ENCODE results near the gene NHERF2. TPM values are rescaled to one million over a fixed set of nuclear protein-coding genes. Genes with fewer than 3 reads are reported as not detected.

NHERF2 gene
- total RNA-seq, 1 experiment from 2014 or later, result 104 TPM

DNA sequence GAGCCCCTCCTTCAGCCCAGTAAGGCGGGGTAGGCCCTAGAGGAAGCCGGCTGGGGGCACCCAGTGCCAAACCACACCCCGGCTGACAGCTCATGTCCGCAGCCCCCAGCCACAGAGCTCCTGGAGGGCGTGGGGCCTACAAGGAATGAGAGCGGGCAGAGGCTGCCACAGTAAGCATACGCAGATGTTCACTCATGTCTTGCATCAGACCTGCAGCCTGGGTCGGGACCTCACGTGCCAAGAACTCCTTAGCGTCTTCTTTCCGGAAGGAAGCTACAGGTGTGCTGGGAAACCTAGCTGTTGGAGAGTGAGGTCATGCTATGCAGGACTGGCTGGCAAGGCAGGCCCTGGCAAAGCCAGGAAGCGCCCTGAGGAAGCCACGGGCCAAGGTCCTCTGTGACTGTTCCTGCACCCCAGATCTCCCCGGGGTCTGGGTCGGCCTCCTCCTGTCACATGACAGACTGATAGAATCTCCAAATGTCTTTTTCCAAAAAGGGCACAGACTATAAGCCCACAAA lies 18.6 kb upstream of the NHERF2 start:
- H3K27ac ChIP-seq, result peak overlapping the region; percentile 13; the same call in 1 of the 2 replicates
- 0 out of 2 replicates have a peak, but pooled peaks cover 5% of the 10 kb centered on the region for H3K36me3 ChIP-seq (ENCODE audit: low read depth)
- H3F3A ChIP-seq (ENCODE audit: insufficient read depth, low read depth), result peaks cover 17% of the 10 kb centered on the region; the same call in 1 of the 2 replicates
- no peaks in the 10 kb centered on the region for H3K27me3 ChIP-seq (ENCODE audit: insufficient read depth, low read depth)
- no peak overlapping the region for H2AFZ ChIP-seq
- H3K4me1 ChIP-seq (replicated peaks; ENCODE audit: insufficient read depth), result peaks cover 19% of the 10 kb centered on the region
- H3K4me3 ChIP-seq, result peak overlapping the region; percentile 88
- no TSS peak for BruUV-seq (replicated peaks)
- peaks cover 49% of the 10 kb centered on the region for H4K20me1 ChIP-seq (ENCODE audit: insufficient read depth)
- H3K4me2 ChIP-seq, result peak overlapping the region; percentile 95
- ChIA-PET CTCF (interaction anchor here (0.5 to 1.0 kb wide), 2 partner anchors 132 to 147 kb away, joined by 3 to 4 read pairs; partner anchors contain the start of gene TRAF7), POLR2A (ENCODE audit: unreplicated experiment) (interaction anchor here (0.5 to 1.4 kb wide), 5 partner anchors 14 to 147 kb away, joined by 3 to 16 read pairs (median 4); partner anchors contain the start of gene TRAF7)
- intact Hi-C loops (cut with micrococcal nuclease; ENCODE audit: unreplicated experiment), result loop anchor here (2.0 to 10.0 kb wide), 2 partner anchors 23 to 247 kb away; partner anchors contain the start of genes ECI1 and GFER
- TF ChIP-seq, protein P1, sequence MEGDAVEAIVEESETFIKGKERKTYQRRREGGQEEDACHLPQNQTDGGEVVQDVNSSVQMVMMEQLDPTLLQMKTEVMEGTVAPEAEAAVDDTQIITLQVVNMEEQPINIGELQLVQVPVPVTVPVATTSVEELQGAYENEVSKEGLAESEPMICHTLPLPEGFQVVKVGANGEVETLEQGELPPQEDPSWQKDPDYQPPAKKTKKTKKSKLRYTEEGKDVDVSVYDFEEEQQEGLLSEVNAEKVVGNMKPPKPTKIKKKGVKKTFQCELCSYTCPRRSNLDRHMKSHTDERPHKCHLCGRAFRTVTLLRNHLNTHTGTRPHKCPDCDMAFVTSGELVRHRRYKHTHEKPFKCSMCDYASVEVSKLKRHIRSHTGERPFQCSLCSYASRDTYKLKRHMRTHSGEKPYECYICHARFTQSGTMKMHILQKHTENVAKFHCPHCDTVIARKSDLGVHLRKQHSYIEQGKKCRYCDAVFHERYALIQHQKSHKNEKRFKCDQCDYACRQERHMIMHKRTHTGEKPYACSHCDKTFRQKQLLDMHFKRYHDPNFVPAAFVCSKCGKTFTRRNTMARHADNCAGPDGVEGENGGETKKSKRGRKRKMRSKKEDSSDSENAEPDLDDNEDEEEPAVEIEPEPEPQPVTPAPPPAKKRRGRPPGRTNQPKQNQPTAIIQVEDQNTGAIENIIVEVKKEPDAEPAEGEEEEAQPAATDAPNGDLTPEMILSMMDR (conservative IDR thresholded peaks at IDR 0.05), result no peak
- no peak for TF ChIP-seq EZH2 (IDR thresholded peaks at IDR 0.05; ENCODE audit: low read depth)
- peak; percentile 64 to 75 for DNase-seq
- no peaks in the 10 kb centered on the region for H3K9me3 ChIP-seq (ENCODE audit: insufficient read depth, low read depth)
- H3K9me2 ChIP-seq (ENCODE audit: insufficient read depth), result no peaks in the 10 kb centered on the region
- H3K79me2 ChIP-seq (ENCODE audit: low read depth), result peaks cover 72% of the 10 kb centered on the region

DNA sequence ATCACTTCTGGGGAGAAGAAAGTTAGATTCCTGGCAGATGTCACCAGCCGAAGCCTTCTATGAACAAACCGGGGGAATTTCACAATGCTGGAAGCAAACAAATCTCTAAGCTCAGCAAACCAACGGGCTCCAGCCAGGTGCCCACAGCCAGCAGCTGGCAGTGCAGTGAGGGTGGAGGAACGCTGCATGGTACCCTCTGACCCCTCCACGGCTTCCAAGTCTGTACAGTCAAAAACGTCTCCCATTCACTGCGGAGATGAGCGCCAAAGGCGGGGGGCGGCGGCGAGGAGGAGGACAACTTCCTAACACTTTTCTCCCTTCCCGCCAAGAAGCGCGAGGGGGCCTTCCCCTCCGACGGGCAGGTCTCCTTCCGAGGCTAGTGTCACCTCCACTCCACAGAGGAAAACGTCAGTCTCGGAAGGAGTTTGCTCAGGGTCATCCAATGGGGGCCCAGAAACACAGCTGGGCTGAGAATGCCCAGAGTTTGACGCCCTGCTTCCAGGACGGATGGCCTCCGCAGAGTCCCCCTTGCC lies 18.0 kb upstream of the NHERF2 start:
- H3K9me2 ChIP-seq (ENCODE audit: insufficient read depth), result no peaks in the 10 kb centered on the region
- H2AFZ ChIP-seq, result no peak overlapping the region
- peak in 1 of 2 experiments; percentile 62 for DNase-seq
- H3K4me1 ChIP-seq (replicated peaks; ENCODE audit: insufficient read depth), result peaks cover 19% of the 10 kb centered on the region
- peak overlapping the region; percentile 13 for H3K27ac ChIP-seq
- peak overlapping the region; percentile 88 for H3K4me3 ChIP-seq
- H3F3A ChIP-seq (ENCODE audit: insufficient read depth, low read depth), result peaks cover 17% of the 10 kb centered on the region; the same call in 1 of the 2 replicates
- intact Hi-C loops (cut with micrococcal nuclease; ENCODE audit: unreplicated experiment), result loop anchor here (2.0 to 10.0 kb wide), 2 partner anchors 24 to 246 kb away; partner anchors contain the start of genes ECI1 and GFER
- POLR2A ChIA-PET (ENCODE audit: unreplicated experiment), result interaction anchor here (0.6 to 1.4 kb wide), 3 partner anchors 15 to 147 kb away, joined by 3 to 16 read pairs (median 5); partner anchors contain the start of gene TRAF7
- peaks cover 67% of the 10 kb centered on the region for H3K79me2 ChIP-seq (ENCODE audit: low read depth)
- CTCF ChIA-PET, result interaction anchor here (0.5 to 1.0 kb wide), 2 partner anchors 132 to 147 kb away, joined by 3 to 4 read pairs; partner anchors contain the start of gene TRAF7
- H3K27me3 ChIP-seq (ENCODE audit: insufficient read depth, low read depth), result no peaks in the 10 kb centered on the region
- peaks cover 42% of the 10 kb centered on the region for H4K20me1 ChIP-seq (ENCODE audit: insufficient read depth)
- H3K9me3 ChIP-seq (ENCODE audit: insufficient read depth, low read depth), result no peaks in the 10 kb centered on the region
- peak overlapping the region; percentile 95 for H3K4me2 ChIP-seq
- no peaks in the 10 kb centered on the region for H3K36me3 ChIP-seq (ENCODE audit: low read depth)
- BruUV-seq (replicated peaks), result TSS peak; percentile 73
- no peak for TF ChIP-seq EZH2 (IDR thresholded peaks at IDR 0.05; ENCODE audit: low read depth)
- TF ChIP-seq, protein P1 (conservative IDR thresholded peaks at IDR 0.05), result no peak

DNA sequence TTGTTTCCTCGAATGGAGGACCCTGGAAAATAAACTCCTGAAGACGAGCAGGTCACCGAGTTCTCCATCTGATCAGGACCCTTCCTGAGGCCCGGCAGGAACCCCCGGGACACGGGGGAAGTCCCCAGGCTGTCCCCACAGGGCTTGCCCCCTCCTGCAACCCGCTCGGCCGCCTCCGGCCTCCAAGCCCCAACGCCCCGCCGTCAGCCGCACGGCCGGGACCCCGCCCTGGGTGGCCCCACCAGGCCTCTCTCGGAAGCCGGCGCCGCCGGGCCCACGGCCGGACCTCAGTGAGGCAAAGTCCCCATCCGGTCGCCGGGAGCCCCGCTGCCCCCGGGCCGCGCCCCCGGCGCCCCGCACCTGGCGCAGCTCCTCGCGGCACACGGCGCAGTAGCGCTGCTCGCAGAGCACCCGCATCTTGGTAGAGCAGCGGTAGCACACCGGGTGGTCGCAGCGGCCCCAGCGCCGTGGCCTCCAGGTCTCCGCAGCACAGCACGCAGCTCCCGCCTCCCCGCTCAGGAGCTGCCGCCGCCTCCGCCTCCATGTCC lies 17.5 kb upstream of the NHERF2 start:
- no peaks in the 10 kb centered on the region for H3K9me3 ChIP-seq (ENCODE audit: insufficient read depth, low read depth)
- peak overlapping the region; percentile 95 for H3K4me2 ChIP-seq
- no peaks in the 10 kb centered on the region for H3K36me3 ChIP-seq (ENCODE audit: low read depth)
- BruUV-seq (replicated peaks), result no TSS peak
- peak overlapping the region; percentile 71; the same call in 1 of the 2 replicates for H2AFZ ChIP-seq
- peak overlapping the region; percentile 88 for H3K4me3 ChIP-seq
- peak overlapping the region; percentile 13; the same call in 1 of the 2 replicates for H3K27ac ChIP-seq
- DNase-seq, result no peak
- ChIA-PET POLR2A (ENCODE audit: unreplicated experiment) (interaction anchor here (0.9 to 1.4 kb wide), 2 partner anchors 16 to 146 kb away, joined by 5 to 16 read pairs; partner anchors contain the start of gene TRAF7), CTCF (no interaction called here)
- no peaks in the 10 kb centered on the region for H3K27me3 ChIP-seq (ENCODE audit: insufficient read depth, low read depth)
- H3K4me1 ChIP-seq (replicated peaks; ENCODE audit: insufficient read depth), result peaks cover 20% of the 10 kb centered on the region
- TF ChIP-seq, protein P1 (conservative IDR thresholded peaks at IDR 0.05), result no peak
- no peak for TF ChIP-seq EZH2 (IDR thresholded peaks at IDR 0.05; ENCODE audit: low read depth)
- H3K79me2 ChIP-seq (ENCODE audit: low read depth), result peaks cover 62% of the 10 kb centered on the region
- peaks cover 37% of the 10 kb centered on the region for H4K20me1 ChIP-seq (ENCODE audit: insufficient read depth)
- H3K9me2 ChIP-seq (ENCODE audit: insufficient read depth), result no peaks in the 10 kb centered on the region
- peaks cover 17% of the 10 kb centered on the region; the same call in 1 of the 2 replicates for H3F3A ChIP-seq (ENCODE audit: insufficient read depth, low read depth)
- intact Hi-C loops (cut with micrococcal nuclease; ENCODE audit: unreplicated experiment), result loop anchor here (2.0 to 10.0 kb wide), 2 partner anchors 24 to 246 kb away; partner anchors contain the start of genes ECI1 and GFER

Measured in PC-9 (cell line).